ENCODE measurements around the gene FAM171A2. TPM values are rescaled to one million over a fixed set of nuclear protein-coding genes. Genes with fewer than 3 reads are reported as not detected.

Gene FAM171A2
- total RNA-seq, 1 experiment from 2014 or later = 7.6 TPM

DNA sequence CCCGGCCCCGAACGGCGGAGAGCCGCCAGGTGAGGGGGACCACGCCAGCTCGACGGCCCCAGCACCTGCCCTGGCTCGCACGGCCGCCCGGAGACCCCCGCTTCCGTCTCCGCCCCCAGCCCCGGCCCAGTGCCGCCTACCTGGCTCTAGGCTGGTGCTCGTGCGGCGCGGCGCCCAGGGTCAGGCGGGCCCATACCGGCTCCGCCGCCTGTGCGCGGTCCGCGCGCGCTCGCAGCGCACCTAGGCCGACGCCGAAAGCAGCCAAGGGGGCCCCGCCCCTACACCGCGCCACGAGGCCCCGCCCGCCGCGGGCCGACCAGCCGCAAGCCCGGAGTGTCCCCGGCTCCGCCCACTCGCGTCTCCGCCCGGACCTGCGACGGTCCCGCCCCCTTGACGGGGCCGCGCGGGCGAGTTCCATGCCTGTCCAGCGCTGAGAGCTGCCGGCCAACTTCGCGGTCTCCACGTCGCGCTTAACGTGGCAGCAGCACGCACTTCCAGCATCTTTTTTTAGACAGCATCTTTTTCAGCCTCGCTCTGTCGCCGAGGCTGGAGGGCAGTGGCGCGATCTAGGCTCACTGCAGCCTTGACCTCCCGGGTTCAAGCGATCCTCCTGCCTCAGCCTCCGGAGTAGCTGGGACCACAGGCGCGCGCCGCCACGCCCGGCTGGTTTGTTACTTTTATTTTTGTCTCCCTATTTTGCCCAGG is 38.9 kb downstream of the FAM171A2 start, which contains the start of gene SLC25A39:
SLC25A39 (minus strand) TSS at position 253 of the 705 bp plus-strand sequence. CDS start 1,261 bp downstream, outside the sequence.
- H3K4me1 ChIP-seq (ENCODE audit: control insufficient read depth, insufficient read depth, low read length) = no peaks in the 10 kb centered on the region; the same call in none of the 2 replicates
- H3K27ac ChIP-seq (ENCODE audit: low read length) = peak within 1 kb of the TSS; percentile 84
- peak within 1 kb of the TSS; percentile 67 to 75 for H3K4me3 ChIP-seq (ENCODE audit: low read depth in 2 of 2, low read length in 2 of 2)
- intact Hi-C loops (cut with micrococcal nuclease; ENCODE audit: unreplicated experiment) (loop anchor here (5.0 kb wide), 1 partner anchor 102 kb away; no protein-coding TSS in a partner anchor), in situ Hi-C loops (cut with HindIII; ENCODE audit: low pct_unique_long_range_greater_than_20kb, low sequenced_read_pairs) (no loop called here)
- peaks cover 6% of the 10 kb centered on the region; the same call in 1 of the 2 replicates for H3K36me3 ChIP-seq (ENCODE audit: control insufficient read depth, insufficient read depth, low read length)
- no TSS peak for BruUV-seq (replicated peaks)
- ATAC-seq = peak; percentile 87
- POLR2A ChIA-PET = interaction anchor here (0.5 kb wide), 1 partner anchor 11 kb away, joined by 6 read pairs; no protein-coding TSS in a partner anchor
- no peak for DNase-seq (ENCODE audit: low read depth, low spot score)
- CTCF ChIA-PET = no interaction called here
- H3K9me3 ChIP-seq (ENCODE audit: control insufficient read depth, insufficient read depth, low read depth, low read length) = no peaks in the 10 kb centered on the region
- H3K27me3 ChIP-seq (ENCODE audit: control insufficient read depth, insufficient read depth, low read length) = no peaks in the 10 kb centered on the region
- TF ChIP-seq POLR2AphosphoS5 (IDR thresholded peaks at IDR 0.05; ENCODE audit: low read depth, low read length) (0 out of 2 replicates have a peak, but pooled peaks have one; percentile 18), TCF7L2 (IDR thresholded peaks at IDR 0.05; ENCODE audit: low read depth, low read length) (no peak), SIN3A (IDR thresholded peaks at IDR 0.05; ENCODE audit: borderline replicate concordance, insufficient read depth, low read depth, low read length) (no peak)
- TF ChIP-seq, protein P1, sequence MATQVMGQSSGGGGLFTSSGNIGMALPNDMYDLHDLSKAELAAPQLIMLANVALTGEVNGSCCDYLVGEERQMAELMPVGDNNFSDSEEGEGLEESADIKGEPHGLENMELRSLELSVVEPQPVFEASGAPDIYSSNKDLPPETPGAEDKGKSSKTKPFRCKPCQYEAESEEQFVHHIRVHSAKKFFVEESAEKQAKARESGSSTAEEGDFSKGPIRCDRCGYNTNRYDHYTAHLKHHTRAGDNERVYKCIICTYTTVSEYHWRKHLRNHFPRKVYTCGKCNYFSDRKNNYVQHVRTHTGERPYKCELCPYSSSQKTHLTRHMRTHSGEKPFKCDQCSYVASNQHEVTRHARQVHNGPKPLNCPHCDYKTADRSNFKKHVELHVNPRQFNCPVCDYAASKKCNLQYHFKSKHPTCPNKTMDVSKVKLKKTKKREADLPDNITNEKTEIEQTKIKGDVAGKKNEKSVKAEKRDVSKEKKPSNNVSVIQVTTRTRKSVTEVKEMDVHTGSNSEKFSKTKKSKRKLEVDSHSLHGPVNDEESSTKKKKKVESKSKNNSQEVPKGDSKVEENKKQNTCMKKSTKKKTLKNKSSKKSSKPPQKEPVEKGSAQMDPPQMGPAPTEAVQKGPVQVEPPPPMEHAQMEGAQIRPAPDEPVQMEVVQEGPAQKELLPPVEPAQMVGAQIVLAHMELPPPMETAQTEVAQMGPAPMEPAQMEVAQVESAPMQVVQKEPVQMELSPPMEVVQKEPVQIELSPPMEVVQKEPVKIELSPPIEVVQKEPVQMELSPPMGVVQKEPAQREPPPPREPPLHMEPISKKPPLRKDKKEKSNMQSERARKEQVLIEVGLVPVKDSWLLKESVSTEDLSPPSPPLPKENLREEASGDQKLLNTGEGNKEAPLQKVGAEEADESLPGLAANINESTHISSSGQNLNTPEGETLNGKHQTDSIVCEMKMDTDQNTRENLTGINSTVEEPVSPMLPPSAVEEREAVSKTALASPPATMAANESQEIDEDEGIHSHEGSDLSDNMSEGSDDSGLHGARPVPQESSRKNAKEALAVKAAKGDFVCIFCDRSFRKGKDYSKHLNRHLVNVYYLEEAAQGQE (IDR thresholded peaks at IDR 0.05; ENCODE audit: insufficient read depth in 1 of 2, low read depth in 2 of 2, low read length in 1 of 2) = 0 out of 4 replicates have a peak, but pooled peaks of 1 of the 2 experiments have one; percentile 28
- TF ChIP-seq, protein P2, sequence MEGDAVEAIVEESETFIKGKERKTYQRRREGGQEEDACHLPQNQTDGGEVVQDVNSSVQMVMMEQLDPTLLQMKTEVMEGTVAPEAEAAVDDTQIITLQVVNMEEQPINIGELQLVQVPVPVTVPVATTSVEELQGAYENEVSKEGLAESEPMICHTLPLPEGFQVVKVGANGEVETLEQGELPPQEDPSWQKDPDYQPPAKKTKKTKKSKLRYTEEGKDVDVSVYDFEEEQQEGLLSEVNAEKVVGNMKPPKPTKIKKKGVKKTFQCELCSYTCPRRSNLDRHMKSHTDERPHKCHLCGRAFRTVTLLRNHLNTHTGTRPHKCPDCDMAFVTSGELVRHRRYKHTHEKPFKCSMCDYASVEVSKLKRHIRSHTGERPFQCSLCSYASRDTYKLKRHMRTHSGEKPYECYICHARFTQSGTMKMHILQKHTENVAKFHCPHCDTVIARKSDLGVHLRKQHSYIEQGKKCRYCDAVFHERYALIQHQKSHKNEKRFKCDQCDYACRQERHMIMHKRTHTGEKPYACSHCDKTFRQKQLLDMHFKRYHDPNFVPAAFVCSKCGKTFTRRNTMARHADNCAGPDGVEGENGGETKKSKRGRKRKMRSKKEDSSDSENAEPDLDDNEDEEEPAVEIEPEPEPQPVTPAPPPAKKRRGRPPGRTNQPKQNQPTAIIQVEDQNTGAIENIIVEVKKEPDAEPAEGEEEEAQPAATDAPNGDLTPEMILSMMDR (IDR thresholded peaks at IDR 0.05) = no peak

DNA sequence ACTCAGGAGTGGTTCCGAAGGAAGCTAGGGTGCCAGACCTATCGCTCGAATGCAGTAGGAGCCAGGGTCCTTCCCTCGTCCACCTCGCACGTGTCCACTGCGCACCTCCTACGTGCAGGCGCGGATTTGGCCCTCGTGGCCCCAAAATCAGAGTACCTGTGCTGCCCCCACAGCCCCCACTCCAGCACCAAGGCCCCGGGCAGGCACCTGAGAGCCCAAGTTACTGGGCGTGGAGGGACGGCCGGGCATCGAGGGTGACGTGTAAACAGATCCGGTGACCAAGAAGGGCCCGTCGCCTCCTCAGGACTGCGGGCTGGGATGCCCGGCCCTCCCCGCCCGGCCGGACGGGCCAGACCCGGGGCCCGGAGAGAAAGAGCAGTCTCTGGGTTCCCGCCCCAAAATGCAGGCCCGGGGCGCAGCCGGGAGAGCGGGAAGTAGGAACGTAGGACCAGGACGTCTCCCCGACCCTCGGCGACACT is 39.5 kb downstream of the FAM171A2 start:
- no peak for DNase-seq (ENCODE audit: low read depth, low spot score)
- Histone ChIP-seq H3K36me3 (ENCODE audit: control insufficient read depth, insufficient read depth, low read length) (peaks cover 6% of the 10 kb centered on the region; the same call in 1 of the 2 replicates), H3K27ac (ENCODE audit: low read length) (peak overlapping the region; percentile 79), H3K4me1 (ENCODE audit: control insufficient read depth, insufficient read depth, low read length) (no peaks in the 10 kb centered on the region; the same call in none of the 2 replicates), H3K4me3 (ENCODE audit: low read depth in 2 of 2, low read length in 2 of 2) (peak overlapping the region; percentile 66 to 75), H3K9me3 (ENCODE audit: control insufficient read depth, insufficient read depth, low read depth, low read length) (no peaks in the 10 kb centered on the region), H3K27me3 (ENCODE audit: control insufficient read depth, insufficient read depth, low read length) (no peaks in the 10 kb centered on the region)
- peak; percentile 17 for ATAC-seq
- intact Hi-C loops (cut with micrococcal nuclease; ENCODE audit: unreplicated experiment) (no loop called here), in situ Hi-C loops (cut with HindIII; ENCODE audit: low pct_unique_long_range_greater_than_20kb, low sequenced_read_pairs) (no loop called here)
- POLR2A ChIA-PET = no interaction called here
- CTCF ChIA-PET = no interaction called here
- TF ChIP-seq SIN3A (IDR thresholded peaks at IDR 0.05; ENCODE audit: borderline replicate concordance, insufficient read depth, low read depth, low read length) = no peak
- TF ChIP-seq, protein P1 (IDR thresholded peaks at IDR 0.05; ENCODE audit: insufficient read depth in 1 of 2, low read depth in 2 of 2, low read length in 1 of 2) = no peak
- TF ChIP-seq, protein P2 (IDR thresholded peaks at IDR 0.05) = no peak
- TF ChIP-seq TCF7L2 (IDR thresholded peaks at IDR 0.05; ENCODE audit: low read depth, low read length) = no peak
- TF ChIP-seq POLR2AphosphoS5 (IDR thresholded peaks at IDR 0.05; ENCODE audit: low read depth, low read length) = 0 out of 2 replicates have a peak, but pooled peaks have one; percentile 5
- no TSS peak for BruUV-seq (replicated peaks)
